AG08395 (cell line): Measurements from ENCODE around the gene TRPT1.

Experiments
- DNase-seq: peaks from one replicate; pipeline ENCODE4 v3.0.0; 2012; ENCODE audit warnings: mixed read lengths, low spot score

Gene TRPT1

DNA sequence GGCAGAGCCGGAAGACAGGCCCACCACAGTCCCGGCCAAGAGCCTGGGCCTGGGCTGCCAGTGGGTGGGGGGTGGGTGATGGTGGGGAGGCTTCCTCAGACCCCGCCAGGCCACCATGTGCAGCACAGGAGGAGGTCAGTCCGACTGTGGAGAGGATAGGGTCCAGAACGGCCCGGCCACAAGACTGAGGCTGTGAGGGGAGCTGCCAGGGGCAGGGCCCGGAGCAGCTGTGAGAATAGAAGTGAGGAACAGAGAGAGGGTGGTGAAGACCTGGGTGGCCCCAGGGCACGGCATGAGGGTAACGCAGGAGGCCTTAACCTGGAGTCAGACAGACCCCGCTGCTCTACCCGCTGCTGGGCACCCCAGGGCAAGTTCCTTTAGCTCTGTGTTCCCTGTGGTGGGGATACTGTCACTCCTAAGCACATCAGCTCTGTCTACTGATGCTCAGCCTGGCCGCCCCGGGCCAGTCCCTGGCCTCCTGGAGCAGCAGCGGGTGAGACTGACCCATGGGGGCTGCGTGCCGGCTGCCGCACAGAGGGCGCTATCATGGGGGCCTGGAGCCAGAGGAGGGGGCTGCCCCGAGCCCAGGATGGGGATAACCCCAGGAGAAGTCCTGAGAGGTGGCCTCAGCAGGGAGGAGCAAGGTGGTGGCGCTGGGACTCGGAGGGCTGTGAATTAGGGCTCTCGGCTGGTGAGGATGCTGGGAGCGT, 17.7 kb downstream of the TRPT1 start:
- DNase-seq, result no peak

DNA sequence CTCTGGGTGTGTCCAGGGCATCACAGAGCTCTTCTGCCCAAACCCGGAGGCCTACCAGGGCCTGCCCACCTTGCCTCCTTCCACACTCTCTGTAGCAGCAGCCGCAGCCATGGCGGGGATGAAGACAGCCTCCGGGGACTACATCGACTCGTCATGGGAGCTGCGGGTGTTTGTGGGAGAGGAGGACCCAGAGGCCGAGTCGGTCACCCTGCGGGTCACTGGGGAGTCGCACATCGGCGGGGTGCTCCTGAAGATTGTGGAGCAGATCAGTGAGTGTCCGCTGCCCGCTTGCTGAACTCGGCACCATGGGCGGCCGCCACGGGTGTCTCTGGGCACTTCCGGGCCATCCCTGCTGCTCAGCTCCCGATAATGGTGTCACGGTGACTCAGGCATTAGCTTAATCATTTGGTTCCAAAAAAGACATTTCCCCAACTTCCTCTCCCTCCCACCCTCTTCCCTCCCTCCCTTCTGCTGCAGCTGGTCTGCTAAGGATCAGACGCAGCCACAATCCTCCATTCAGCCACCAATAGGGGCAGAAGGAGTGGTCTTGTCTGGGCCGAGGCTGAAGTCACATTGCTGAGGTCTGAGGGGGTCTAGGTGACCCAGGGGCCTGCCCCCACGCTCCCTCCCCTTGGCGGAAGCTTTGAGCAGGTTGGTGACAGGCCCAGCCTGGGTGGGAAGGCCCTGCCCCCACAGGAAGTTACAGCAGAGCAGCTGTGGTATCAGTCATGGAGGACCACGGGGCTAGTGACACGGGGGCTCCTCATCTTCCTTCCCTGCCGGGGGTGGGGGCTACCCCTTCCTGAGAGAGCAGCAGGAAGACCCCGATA, 18.5 kb downstream of the TRPT1 start:
- peak; percentile 83 for DNase-seq

DNA sequence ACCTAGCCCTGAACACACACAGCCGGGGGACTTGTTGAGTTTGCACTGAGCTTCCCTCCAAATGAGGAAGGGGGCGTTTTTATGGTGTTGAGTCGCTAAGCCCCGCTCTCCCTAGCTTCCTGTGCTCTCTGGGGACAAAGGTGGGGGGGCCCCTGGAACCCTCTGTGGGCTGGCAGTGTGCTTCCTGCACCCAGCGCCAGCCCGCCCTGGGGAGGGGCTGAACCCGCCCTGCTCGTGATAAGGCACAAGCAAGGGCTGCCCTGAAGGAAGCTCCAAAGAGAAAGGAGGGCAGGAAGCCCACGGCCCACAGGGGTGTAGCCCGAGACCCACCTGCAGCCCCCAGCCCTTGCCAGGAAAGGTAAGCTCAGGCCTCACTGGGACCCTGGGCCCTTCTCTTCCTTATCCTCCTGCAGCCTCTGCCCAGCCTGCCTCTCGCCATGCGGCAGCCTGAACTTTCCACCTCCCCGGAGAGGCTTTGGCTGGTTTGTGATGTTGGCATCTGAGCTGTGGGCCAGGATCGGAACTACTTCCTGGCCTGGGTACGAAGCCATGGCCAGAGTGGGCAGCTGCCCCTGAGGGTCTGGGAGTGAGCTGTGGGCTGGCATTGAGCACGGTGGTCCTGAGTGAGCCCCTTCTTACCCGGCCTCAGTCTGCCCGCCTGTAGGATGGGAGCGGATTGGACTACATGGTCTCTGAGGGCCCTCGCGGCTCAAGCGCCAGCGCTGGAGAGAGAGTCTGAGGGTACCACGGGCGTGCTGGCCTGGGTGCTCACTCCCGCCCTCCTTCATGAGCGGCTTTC, 19.3 kb downstream of the TRPT1 start, which contains the start of gene FERMT3:
Gene FERMT3, plus strand, starts transcription at position 265 of the 799 bp plus-strand sequence. CDS start 644 bp downstream, outside the sequence.
- no peak for DNase-seq

DNA sequence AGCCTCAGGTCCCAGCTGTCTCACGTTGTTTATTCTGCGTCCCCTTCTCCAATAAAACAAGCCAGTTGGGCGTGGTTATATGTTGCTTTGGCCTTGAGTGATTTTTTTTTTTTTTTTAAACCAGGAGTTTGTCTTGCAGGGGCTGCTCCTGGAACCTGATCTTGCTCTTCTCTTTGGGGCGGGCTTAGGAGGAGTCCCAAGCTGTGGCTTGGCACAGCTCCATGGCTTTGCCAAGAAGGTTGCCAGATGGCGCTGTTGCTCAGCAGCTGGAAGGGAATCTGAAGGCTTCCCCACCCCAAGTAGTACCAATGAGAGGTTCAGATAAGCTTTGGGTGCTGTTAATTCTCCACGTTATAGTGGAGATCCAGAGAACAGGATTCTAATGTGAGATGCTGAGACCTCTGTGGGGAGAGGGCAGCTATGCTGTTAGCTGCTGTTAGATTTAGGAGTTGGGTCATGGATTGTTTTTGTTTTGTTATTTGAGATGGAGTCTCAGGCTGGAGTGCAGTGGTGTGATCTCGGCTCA, 21.5 kb downstream of the TRPT1 start:
- DNase-seq, result peak; percentile 96

DNA sequence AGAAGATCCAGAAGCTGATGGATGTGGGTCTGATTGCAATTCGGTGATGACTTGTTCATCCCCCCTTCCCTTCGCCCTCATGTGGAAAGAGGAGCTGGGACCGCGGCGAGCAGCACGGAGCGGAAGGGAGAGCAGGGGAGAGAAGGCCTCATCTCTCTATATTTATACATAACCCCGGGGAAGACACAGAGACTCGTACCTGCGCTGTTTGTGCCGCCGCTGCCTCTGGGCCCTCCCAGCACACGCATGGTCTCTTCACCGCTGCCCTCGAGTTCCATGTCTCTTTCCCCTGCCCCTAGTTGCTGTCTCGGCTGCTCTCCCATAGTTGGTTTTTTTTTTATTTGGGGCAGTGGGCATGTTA, 21.9 kb downstream of the TRPT1 start:
- DNase-seq, result no peak

DNA sequence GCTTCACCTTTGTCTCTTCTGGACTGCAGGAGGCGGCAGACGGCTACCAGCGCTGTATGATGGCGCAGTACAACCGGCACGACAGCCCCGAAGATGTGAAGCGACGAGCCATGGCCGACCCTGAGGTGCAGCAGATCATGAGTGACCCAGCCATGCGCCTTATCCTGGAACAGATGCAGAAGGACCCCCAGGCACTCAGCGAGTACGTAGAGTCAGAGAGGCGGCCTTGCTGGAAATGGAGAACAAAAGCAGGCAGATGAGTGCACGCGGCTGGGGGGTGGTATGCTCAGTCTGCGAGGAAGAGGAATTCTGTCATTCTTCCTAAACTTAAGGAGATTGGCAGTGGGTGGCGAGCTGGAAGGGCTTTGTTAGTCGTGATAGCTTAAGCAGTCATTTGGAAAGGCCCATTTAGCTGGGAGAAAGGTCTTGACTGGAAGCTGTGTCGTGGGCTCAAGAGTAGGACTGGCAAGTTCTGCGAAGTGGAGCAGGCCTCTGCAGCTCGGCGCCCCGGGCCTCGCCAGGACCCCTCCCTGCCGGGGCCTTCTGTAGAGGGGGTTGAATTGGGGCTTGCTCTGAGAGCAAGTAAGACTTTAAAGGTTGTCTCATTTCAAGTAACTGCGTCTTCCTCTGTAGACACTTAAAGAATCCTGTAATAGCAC, 22.4 kb downstream of the TRPT1 start:
- DNase-seq, result no peak

DNA sequence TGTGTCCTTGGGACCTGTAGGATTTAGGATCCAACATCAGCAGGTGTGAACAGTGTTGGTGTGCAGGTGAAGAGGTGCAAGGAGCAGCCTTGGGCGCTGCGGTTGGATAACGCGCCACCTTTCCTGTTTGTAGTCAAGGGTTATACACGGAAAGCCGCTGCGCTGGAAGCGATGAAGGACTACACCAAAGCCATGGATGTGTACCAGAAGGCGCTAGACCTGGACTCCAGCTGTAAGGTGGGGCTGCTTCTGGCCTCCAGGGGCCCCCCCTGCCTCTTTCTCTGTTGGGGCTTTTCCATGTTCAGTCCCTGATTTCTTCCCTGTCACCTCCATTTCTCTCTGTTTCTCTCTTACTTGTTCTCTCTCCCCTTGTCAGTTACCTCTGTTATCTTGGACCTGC, 23.0 kb downstream of the TRPT1 start:
- no peak for DNase-seq

DNA sequence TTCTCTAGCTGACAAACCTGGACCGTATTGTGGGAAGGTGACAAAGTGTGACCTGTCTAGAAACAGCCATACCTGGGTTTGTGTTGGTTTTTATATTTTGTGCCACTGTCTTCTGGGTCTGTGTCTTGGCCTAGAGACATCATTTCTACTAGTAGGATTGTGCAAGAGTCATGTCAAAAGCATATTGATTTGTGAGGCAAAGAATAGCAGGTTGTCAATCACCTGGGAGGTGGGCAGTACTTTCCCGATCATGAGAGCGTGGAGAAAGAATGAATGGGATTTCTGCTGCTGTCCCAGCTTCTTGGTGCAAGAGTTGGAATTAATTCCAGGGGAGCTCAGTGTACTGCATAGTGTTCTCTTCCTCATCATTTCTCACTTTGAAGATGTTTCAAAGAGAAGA, 24.4 kb downstream of the TRPT1 start:
- no peak for DNase-seq

DNA sequence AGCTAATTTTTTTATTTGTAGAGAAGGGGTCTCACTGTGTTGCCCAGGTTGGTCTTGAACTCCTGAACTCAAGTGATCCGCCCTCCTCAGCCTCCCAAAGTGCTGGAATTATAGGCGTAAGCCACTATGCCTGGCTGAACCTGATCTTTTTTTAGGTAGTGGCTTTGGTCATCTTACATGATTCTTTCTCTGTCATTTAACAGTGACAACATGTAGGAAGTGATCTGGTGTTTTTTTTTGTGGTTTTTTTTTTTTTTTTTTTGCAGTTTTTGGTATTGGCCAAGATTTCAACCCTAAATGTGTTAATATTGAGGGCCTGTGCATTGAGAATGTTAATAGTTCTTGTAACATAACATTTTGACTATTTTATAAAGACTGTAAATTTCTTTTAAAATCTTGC, 27.5 kb downstream of the TRPT1 start:
- DNase-seq, result no peak

DNA sequence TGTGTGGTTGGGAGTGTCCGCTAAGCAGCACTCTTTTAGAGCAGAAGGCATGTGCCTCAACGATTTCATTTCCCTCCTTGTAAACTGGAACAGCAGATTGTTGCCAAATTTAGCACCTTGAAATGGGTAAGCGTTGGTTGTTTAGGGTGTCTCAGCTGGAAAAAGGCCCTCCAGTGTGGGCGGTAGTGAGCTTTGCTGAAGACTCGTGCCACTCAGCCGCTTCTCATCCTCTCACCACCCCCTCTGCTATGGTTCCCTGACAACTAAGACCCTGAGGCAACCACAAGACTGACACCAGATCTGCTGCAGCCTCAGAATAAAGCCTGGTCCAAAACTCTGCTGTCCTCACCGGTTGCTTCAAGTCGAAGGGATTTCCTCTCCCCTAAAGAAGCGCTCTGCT, 29.4 kb downstream of the TRPT1 start:
- no peak for DNase-seq

DNA sequence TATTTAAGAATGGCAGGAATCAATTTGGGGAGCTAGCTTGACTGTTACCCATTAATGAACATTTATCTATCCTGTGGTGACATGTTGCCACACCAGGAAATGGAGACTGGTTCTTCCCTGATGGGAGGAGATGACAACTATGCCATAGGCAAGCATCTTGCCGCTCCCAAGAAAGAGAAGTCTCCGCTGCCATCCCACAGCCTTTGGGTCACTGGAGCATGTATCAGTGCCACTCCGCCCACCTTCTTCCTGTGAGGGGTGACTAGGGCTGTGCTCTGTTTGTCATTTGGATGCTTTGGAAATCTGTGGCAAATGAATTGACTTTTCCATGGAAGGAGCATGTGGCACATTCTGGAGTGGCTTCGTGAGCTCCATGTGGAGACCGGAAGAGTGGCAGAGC, 33.6 kb downstream of the TRPT1 start:
- DNase-seq, result no peak

DNA sequence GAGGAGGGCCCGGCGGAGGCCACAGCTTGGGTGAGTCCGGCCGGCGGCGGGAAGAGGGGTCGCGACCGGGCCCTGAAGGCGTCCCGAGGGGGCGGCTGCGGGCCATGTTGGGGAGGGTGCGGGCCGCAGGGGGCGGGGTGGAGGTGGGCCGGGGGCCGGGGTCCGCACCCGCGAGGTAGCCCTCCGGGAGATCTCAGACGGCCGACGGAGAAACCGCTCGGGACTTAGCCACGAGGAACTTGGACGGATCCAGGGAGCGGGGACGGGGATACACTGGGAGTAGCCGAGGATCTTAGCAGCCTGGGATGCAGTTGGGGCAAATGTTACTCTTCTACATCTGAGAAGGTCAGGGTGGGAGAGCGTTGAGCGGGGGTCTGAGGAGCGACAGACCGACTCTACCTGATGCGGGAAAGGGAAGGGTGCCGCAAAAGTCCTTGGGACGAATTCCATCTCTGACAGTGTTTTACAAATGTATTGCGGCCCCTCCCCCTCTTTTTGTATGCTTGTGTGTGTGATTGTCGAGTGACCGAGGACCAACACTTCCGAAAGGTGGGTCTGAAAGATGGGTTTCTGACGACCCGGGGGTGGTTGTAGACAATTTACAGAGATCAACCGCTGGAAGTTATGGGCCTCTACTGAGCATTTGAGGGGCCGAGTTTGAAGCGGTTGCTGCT, 39.4 kb downstream of the TRPT1 start:
- DNase-seq, result no peak

DNA sequence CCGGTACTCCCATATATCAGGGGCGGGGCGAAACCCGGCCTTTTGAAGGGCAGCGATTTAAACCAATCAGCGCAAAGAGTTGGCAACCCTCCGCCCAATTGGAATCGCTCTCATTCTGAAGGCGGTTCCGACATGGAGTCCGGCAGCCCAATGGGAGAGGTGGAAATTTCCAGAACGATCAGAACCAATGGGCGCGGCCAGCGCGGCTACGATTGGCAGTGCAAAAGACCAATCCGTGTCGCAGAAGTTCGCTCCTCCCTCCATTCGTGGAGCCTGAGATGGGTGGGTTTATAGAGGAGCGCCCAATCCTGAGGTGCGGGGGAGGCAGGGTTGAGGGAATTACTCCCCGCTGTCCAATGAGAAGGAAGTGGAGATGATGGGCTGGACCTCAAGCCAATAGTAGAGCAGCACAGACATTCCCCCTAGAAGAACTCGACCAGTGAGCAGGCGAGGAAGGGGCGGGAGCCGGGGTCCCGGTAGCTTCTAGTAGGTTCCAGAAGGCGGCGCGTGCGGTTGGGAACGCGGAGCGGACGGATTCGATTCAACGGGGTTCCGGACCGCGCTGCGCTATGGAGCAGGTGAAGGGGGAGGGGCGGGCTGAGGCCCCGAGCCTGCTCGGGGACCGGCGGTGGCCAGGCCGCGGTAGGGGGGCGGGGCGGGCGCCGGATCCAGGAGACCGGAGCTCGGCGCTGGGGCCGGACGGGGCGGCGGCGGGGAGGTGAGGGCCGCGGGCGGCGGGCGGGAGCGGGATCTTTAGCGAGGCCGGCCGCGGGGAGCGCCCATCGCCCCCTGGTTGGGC, 40.1 kb downstream of the TRPT1 start, which contains the start of gene STIP1:
Gene STIP1, plus strand, starts transcription at position 479 of the 799 bp plus-strand sequence. Its CDS starts 91 bp downstream, at position 570.
- peak; percentile 100 for DNase-seq

DNA sequence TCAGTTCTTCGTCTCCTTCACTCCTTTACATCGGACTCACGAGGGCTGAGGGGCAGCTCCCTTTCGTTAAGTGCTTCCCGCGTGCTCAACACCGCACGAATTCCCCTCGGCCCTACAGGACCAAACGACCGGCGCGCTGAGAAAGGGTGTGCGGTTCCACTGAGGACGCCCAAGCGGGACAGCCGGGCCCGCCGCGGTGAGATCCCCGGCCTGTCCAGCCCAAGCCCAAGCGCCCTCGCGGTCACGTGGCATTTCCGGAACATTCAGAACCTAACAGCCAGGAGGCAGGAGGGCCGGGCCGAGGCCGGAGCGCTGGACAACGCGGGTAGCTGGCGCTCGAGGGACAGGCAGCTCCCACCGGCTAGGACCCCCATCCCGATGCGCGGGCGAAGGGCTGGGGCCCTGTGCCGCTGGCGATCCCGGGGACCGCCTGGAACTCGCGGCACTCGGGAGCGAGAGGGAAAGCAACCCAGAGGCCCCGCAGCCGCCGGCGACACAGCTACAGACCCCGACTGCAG, 40.8 kb downstream of the TRPT1 start:
- DNase-seq, result peak; percentile 77

DNA sequence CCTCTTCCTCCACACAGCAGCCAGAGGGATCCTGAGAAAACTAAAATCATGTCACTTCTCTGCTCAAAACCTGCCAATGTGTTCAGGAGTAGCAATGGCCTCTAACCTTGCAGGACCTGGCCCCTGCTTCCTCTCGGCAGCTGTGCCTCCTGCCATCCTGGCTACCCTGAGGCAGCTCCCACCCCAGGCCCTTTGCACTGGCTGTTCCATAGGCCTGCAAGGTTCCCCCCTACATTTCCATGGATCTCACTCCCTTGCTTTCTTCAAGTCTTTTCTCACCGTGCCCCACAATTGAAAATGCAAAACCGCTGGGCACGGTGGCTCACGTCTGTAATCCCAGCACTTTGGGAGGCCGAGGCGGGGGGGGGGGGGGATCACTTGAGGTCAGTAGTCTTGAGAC, 42.1 kb downstream of the TRPT1 start:
- DNase-seq, result no peak

DNA sequence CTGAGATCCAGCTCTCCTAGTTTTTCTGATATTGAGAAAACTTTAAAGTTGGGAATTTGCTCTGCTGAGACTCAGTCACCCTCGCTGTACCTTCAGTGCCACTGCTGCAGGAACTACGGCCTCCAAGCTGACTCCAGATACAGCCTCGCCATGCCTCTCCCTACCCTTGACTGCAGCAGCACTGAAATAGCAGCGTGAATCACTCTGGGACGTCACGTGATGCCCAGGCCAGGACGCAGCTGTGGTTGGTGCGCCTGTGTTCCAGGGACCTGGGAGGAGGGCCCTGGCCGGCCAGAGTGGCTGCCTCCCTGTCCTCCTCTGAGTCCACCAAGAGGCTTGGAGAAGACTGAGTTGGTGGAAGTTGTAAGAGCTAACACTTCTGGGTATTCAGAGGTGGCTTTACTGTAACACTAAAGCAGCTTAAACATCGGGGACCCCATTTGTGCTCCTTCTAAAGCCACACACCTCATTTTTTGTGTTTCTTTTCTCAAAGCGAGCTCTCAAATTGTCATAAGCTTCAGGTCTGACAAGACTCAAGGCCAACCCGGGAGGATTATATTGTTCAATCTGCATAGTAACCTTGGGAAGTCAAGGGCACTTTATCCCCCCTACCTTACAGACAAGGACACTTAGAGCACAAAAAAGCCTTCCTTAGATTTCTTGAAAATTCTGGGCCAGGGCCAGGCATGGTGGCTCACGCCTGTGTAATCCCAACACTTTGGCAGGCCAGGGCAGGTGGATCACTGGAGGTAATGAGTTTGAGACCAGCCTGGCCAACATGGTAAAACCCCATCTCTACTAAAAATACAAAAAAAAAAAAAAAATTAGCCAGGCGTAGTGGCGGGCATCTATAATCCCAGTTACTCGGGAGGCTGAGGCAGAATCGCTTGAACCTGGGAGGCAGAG, 44.2 kb downstream of the TRPT1 start:
- DNase-seq, result peak; percentile 96

DNA sequence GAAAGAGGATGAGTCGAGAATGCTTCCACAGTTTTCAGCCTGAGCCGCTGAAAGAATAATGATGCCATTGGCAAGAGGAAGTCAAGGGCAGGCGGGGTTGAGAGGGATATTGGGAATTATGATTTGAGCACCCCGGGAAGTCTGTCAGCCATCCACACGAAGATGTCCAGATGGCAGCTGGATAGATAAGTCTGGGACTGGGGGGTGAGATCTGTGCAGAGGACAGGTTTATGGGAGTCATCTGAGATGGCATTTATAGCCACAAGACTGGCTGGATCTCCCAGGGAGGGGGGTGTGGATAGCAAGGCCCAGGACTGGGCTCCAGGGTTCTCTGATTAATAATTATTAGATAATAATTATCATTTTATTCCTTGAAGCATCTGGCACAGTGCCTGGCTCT, 45.1 kb downstream of the TRPT1 start:
- no peak for DNase-seq

DNA sequence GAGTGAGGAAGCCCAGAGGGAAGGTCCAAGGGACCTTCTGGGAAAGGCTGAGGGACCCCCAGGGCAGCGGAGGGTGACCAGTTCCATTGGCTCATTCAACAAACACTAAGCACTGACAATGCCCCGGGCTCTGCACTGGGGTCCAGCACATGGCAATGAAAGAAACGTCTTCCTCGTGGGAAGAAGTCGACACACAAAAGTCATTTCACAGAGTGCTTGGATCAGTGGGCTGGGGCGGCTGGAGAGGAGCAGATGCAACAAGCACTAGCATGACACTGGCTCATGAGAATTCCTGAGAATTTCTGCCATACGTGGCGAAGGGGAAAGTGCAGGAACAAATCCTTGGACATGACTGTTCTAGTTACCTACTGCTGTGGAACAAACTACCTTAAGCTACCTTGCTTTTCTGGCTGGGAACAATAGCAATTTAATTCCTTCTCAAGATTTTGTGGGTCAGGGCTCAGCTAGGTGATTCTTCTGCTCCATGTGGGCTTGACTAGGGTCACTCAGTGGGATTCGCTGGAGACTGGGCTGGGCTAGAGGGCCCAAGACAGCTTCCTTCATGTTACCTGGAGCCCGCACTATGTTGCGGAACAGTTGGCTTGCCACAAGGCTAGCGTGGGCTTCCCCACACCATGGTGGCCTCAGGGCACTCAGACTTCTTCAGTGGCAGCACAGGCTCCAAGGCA, 46.9 kb downstream of the TRPT1 start:
- DNase-seq, result no peak
